Hypothalamus (tissue), 51 donors: ENCODE data around the gene PSEN2.

Experiments used
- DNase-seq, 51 donors: peaks; one replicate each; lab custom pipeline; 2025; lab: John Stamatoyannopoulos, UW

PSEN2 gene

GRCh38 chr1:226863446-226863845 is 7.0 kb upstream of the PSEN2 start:
- DNase-seq = no peak

DNA sequence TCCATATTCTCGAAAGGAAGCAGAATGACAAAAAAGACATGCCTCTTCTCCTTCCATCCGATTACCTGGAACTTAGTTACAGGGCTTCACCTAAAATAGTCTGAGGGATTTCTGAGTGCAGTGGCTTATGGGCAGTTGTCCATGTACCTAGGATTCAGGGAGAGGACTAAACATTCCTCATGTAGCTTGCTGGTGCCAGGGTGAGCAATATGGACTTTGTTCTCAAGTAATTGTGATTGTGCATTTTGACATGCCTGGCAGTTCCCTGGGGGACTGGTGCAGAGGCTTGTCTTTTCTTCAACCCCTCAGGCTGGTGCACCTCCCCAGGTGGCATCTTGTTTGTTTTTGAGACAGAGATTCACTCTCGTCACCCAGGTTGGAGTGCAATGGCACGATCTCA is 6.1 kb upstream of the PSEN2 start:
- no peak for DNase-seq

GRCh38 chr1:226865590-226865989 is 4.8 kb upstream of the PSEN2 start:
- no peak for DNase-seq

DNA sequence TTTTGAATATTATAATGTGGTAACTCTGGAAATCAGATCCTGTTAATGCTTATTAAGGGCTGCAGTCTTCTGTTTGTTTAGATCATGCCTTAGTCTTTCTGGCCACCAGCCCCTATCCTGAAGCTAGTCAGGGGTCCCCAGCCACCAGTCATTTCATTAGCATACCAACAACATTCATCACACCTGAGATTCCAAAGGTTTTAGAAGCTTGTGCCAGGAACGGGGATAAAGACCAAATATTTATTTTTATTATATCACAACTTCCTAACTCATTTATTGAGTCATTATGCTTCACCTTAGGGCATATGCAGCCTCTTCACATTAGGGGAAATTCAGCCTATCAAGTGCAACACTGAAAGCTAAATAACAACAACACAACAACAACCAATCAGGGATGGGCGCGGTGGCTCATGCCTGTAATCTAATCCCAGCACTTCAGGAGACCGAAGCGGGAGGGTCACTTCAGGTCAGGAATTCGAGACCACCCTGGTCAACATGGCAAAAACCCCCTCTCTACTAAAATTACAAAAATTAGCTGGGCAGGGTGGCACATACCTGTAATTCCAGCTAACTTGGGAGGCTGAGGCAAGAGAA is 2.9 kb upstream of the PSEN2 start:
- no peak for DNase-seq

- DNase-seq = no peak
Measured at GRCh38 chr1:226868726-226869125, 1.7 kb upstream of the PSEN2 start.

DNA sequence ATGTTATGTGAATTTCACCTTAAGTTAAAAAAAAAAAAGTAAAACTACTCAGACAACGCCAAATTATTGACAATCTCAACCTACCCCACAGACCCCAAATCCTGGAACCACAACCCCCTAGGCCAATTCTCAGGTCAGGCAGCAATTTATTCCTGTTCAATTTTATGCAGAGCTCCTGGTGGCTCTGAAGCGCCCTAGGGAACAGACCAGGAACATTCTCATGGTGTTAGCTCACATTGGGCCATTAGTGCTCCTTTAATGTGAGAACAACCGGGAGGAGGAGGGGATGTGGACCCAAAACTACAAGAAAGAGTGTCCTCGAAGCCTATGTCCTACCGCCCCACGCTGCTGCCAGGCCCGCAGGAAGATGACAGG is 403 bp upstream of the PSEN2 start:
- DNase-seq = no peak

DNA sequence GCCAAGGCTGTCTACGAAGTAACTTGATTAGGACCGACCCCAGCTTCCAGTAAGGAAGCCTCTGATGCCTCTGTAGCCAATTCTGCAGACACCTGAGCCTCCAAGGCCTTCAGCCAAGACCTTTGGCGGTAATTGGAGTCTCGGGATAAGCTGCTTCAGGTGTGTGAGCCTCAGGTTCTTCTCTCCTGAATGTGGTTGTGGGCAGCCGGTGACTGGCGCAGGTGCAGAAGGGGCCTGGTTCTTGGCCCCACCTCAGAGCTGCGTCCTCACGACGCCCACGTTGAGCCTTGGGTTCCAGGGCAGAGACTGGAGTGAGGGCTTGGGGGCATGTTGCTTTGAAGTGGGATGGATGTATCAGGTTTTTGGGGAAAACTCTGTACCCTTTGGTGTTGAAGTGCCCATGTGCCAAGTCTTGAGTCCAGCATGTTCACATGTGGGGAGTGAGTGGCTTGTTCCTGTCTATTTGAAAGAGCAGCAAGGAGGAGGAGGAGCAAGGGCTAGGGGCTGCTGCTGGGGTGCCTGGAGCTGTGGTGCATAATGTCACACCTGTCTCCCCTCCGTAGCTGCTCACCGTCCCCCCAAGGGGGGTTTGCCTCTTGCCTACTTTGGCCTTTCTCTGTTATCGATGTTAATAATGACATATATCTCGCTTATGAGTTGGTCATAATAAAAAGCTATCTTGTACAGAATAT is 1.4 kb downstream of the PSEN2 start:
- DNase-seq = no peak

- no peak for DNase-seq
Measured at GRCh38 chr1:226872437-226872836, 2.0 kb downstream of the PSEN2 start.

- DNase-seq = no peak
Measured at GRCh38 chr1:226873771-226874578, 3.6 kb downstream of the PSEN2 start.

- DNase-seq = no peak
Measured at GRCh38 chr1:226874579-226875425, 4.4 kb downstream of the PSEN2 start.

DNA sequence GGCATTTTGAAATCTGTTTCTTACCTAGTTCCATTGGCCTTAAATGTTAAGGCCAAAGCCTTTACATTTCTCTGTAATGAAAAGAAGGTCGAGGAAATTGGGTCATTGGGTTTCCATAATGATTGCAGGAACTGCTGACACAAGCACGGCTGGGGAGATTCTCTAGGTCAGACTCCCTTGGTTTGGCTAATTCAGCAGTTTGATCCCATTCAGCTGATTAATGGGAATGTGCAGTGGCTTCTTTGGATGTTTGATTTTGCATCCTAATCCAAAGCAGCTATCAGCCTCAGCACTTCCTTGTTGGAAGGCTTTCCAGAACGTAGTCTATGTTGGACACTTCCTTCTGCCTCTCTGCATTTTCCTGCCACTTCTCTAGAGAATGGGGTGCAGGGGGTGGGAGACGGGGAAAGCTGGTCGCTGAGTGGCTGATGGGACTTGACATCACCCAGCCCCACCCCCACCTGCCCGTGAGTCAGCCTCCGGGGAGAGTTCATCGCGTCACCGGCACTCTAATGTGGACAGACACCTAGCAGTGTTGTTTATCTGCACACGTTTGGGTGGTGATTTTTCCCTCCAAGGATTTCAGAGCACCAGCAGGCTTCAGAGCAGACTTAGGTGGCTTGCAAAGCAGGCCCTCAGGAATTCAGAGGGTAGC is 5.4 kb downstream of the PSEN2 start:
- DNase-seq = peak in 6 of 51 donors; percentile 2 to 24 (median 8)

- no peak for DNase-seq
Measured at GRCh38 chr1:226877669-226878068, 7.3 kb downstream of the PSEN2 start.

DNA sequence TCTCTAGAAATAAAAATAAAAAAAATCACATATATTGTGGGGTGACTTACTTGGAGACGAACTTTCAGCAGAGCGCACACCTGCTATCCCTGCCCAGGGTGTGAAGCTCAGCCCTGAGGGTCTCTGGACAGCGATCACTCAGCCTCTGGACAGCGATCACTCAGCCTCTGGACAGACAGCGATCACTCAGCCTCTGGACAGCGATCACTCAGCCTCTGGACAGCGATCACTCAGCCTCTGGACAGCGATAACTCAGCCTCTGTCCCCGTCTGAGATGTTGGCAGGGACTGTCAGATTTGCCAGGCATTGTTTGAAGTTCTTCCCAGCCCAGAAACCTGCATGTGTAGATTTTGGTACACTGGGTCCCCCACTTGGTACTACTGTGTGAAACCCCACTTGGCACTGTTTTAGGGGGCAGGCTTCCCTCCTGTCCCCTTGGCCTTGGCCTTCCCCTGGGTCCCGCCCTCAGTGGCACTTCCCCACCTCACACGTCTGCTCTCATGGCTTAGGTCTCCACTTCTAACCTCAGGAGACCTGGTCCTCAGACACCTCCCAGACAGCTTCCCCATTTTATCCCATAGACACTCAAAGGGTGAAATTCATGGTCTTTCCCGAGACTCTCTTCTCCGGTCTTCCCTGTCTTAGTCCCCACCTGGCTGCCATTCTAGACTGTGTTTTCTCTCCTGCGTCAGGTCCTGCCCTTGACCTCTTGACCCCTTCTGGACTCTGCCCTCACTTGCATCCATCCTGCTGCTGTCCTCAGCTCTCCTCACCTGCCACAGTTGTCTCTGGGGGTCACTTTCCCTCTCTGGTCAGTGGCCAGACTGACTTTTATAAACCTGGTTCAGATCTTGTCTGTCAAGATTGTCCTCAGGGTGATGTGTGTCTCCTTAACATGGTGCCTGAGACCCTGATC is 10.2 kb downstream of the PSEN2 start:
- no peak for DNase-seq

DNA sequence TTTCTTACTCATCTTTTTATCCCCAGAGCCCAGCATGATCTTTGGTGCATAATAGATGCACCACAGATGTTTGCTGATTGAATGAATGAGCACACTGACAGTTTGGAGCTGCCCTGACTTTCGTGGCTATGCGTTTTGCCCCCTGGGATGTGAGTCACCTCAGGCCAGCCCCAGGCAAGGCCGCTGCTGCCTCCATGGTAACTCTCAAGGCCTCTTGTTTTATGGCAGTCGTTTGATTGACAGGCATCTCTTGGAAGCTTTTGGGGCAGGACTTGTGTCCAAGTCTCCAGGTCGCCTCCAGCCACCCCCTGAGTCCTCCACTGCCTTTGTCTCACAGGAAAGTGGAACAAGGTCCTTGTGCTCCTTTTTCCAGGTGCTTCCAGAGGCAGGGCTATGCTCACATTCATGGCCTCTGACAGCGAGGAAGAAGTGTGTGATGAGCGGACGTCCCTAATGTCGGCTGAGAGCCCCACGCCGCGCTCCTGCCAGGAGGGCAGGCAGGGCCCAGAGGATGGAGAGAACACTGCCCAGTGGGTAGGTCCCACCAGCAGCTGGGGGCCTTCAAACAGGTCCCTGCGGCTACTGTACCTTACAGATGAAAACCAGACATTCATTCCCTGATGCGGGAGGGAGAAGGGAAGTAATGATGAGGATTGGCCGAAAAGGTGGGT is 11.2 kb downstream of the PSEN2 start:
- DNase-seq = no peak

GRCh38 chr1:226882187-226882586 is 11.8 kb downstream of the PSEN2 start:
- no peak for DNase-seq

DNA sequence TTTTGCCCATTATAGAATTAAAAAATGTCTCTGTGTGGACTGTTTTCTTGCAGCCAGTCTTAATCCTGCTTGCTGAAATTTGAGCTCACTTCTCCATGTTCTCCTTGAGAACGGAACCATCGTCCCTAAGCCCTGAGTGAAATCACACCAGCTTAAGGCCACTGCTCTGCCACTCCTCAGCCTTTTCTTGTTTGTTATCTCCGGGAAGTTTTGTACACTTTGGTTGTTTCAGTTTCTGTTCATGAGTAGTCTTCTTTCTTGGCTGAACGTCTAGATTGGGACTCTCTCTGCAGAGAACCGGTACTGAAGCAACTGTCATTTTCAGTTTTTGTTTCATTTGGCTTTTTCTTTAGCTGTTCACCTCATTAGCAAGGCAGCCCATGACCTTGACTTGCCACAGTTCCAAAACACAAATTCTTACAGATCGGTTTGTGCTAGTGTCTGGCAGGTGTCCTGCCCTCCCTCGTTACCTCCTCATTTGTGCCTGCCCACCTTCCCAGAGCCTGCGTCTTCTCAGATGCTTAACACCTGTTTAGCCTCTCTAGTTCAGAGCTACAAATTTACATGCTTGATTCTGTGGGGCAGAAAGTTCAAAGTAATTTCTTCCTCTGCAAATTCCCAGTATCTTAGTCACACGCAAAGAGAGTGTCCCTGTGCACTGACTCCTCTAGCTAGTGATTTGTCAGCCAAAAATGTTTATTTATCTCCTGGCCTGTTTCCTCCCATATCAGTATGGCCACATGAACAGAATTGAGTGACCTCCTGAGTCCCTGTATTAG is 12.4 kb downstream of the PSEN2 start:
- DNase-seq = no peak

GRCh38 chr1:226883630-226884029 is 13.2 kb downstream of the PSEN2 start:
- no peak for DNase-seq

- DNase-seq = no peak
Measured at GRCh38 chr1:226884116-226884625, 13.8 kb downstream of the PSEN2 start.
